ENCODE data around the gene STAC.

DNA sequence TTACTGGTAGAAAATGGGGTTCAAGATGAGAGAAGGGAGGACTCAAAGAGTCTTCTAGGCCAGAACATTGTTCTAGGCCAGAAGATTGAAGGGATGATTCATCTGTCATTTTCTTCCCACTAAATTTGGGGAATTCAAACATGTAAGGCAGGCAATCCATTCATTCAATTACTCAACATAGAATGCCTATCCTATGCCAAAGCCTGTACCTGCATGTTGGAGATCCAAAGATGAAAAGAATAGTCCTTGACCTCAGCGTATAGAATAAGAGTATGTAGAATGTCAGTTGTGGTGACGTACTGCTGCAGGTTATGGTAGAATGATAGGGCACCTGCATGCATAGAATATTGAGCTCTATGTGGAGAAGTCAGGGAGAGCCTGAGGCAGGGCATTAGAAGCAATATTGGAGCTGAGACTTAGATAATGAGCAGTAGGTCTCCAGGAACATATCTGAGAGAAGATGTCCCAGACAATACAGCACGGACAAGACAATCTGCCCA lies 49.7 kb downstream of the STAC start:
- TF ChIP-seq TAF1 (IDR thresholded peaks at IDR 0.05; ENCODE audit: borderline replicate concordance, insufficient read depth, low read length) (no peak), POLR2AphosphoS5 (IDR thresholded peaks at IDR 0.05; ENCODE audit: low read depth, low read length) (no peak), SIN3A (IDR thresholded peaks at IDR 0.05; ENCODE audit: borderline replicate concordance, insufficient read depth, low read length) (no peak), FOXP2 (optimal IDR thresholded peaks at IDR 0.05; ENCODE audit: borderline replicate concordance, extremely low read depth, extremely low read length, insufficient read depth) (no peak)
- TF ChIP-seq, protein P1, sequence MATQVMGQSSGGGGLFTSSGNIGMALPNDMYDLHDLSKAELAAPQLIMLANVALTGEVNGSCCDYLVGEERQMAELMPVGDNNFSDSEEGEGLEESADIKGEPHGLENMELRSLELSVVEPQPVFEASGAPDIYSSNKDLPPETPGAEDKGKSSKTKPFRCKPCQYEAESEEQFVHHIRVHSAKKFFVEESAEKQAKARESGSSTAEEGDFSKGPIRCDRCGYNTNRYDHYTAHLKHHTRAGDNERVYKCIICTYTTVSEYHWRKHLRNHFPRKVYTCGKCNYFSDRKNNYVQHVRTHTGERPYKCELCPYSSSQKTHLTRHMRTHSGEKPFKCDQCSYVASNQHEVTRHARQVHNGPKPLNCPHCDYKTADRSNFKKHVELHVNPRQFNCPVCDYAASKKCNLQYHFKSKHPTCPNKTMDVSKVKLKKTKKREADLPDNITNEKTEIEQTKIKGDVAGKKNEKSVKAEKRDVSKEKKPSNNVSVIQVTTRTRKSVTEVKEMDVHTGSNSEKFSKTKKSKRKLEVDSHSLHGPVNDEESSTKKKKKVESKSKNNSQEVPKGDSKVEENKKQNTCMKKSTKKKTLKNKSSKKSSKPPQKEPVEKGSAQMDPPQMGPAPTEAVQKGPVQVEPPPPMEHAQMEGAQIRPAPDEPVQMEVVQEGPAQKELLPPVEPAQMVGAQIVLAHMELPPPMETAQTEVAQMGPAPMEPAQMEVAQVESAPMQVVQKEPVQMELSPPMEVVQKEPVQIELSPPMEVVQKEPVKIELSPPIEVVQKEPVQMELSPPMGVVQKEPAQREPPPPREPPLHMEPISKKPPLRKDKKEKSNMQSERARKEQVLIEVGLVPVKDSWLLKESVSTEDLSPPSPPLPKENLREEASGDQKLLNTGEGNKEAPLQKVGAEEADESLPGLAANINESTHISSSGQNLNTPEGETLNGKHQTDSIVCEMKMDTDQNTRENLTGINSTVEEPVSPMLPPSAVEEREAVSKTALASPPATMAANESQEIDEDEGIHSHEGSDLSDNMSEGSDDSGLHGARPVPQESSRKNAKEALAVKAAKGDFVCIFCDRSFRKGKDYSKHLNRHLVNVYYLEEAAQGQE (IDR thresholded peaks at IDR 0.05; ENCODE audit: insufficient read depth in 1 of 2, low read depth in 2 of 2, low read length in 2 of 2), result no peak
